Upper lobe of left lung (tissue), 6 donors: ENCODE data around the gene SHD. TPM values are rescaled to one million over a fixed set of nuclear protein-coding genes. Genes with fewer than 3 reads are reported as not detected.
"Not testable (repeated sequence)": the region's sequence is repeated elsewhere in the genome, so short reads cannot be mapped to it uniquely, and the experiment has no call there.

Experiments
- ATAC-seq, 2 donors: fragments of 200-7000 bp; cut with Tn5 transposase; one replicate each; pipeline ENCODE4 v1.9.1; 2022; ENCODE audit warnings: mild to moderate bottlenecking in 2 of 2, moderate library complexity in 2 of 2; ENCODE audit not compliant: low FRiP score in 2 of 2
- DNase-seq, 2 donors: peaks; one replicate each; pipeline ENCODE4 v3.0.0-alpha.2; 2019 to 2020
- H3K27ac ChIP-seq, 4 donors: fragments of 200-600 bp; sonication (generic); one replicate each; pipeline ENCODE4 v1.5.1; 2016 to 2019
- H3K27me3 ChIP-seq, 4 donors: fragments of 200-600 bp; sonication (generic); one replicate each; pipeline ENCODE4 v1.5.1; 2017 to 2019
- H3K36me3 ChIP-seq, 4 donors: fragments of 200-600 bp; sonication (generic); one replicate each; pipeline ENCODE4 v1.5.1; 2016 to 2019
- H3K4me1 ChIP-seq, 4 donors: fragments of 200-600 bp; sonication (generic); one replicate each; pipeline ENCODE4 v1.5.1; 2018 to 2019
- H3K4me3 ChIP-seq, 4 donors: fragments of 200-600 bp; sonication (generic); one replicate each; pipeline ENCODE4 v1.5.1; 2017 to 2019; ENCODE audit warnings: mild to moderate bottlenecking in 2 of 4, moderate library complexity in 1 of 4
- H3K9me3 ChIP-seq, 4 donors: fragments of 200-600 bp; sonication (generic); one replicate each; pipeline ENCODE4 v1.5.1; 2018 to 2019
- CTCF ChIP-seq, 6 experiments: fragments of 450-650 bp in 4 of 6; fragments of 200-600 bp in 2 of 6; sonication (generic) in 2 of 6; IDR thresholded peaks; one replicate each; pipeline ENCODE4 v1.5.1; 2016 to 2019; ENCODE audit warnings: antibody characterized with exemption in 6 of 6
- EP300 ChIP-seq, 4 donors: sonication (generic); formaldehyde crosslinking; IDR thresholded peaks; one replicate each; pipeline ENCODE4 v1.5.1; 2017; ENCODE audit warnings: antibody characterized with exemption in 4 of 4, control low read depth in 2 of 4
- POLR2A ChIP-seq, 4 donors: fragments of 450-650 bp; IDR thresholded peaks; one replicate each; pipeline ENCODE4 v1.5.1; 2016 to 2017; ENCODE audit warnings: antibody characterized with exemption in 4 of 4, mild to moderate bottlenecking in 2 of 4
- POLR2AphosphoS5 ChIP-seq, 2 donors: sonication (generic); formaldehyde crosslinking; IDR thresholded peaks; one replicate each; pipeline ENCODE4 v1.5.1; 2017; ENCODE audit warnings: antibody characterized with exemption in 2 of 2
- WGBS, 2 donors: methylation state at CpG; one replicate each; pipeline ENCODE4 v1.1.5; 2017 to 2018; 5-methylcytosine and 5-hydroxymethylcytosine counted together
- total RNA-seq, 6 donors: library from RNA; depleted of rRNA in 4 of 6; stranded (reverse); fragments of >200 nt in 4 of 6; gene quantifications; one replicate each; pipeline versions ENCODE4 v1.1.0 to v1.2.1, GENCODE V29; 2016 to 2021
- donor health status: DM: no; HTN: no; CAD: no; lungs with moderate emphysema.
- donor health status: DM: no; HTN: yes; CAD: no; lungs with severe emphysema.

The SHD gene
- total RNA-seq, 6 donors from 2014 or later, result 0.98 TPM; not detected in 5

GRCh38 chr19:4284974-4285373 lies 5.9 kb downstream of the SHD start:
- TF ChIP-seq POLR2A (IDR thresholded peaks at IDR 0.05) (no peak), POLR2AphosphoS5 (IDR thresholded peaks at IDR 0.05) (no peak), EP300 (IDR thresholded peaks at IDR 0.05) (no peak), CTCF (IDR thresholded peaks at IDR 0.05) (no peak)
- DNase-seq (no peak), ATAC-seq (no peak)

GRCh38 chr19:4286141-4286540 lies 7.1 kb downstream of the SHD start:
- H3K4me1 ChIP-seq, H3K27me3 ChIP-seq, H3K27ac ChIP-seq, H3K9me3 ChIP-seq, H3K36me3 ChIP-seq, ATAC-seq, DNase-seq, H3K4me3 ChIP-seq: not testable (repeated sequence)
- WGBS, 2 donors, result 85 to 90% methylated on average over 4 of the region's 4 CpGs

More at GRCh38 chr19:4284974-4285373, 5.9 kb downstream of the SHD start:
- no peaks in the 10 kb centered on the region for H3K36me3 ChIP-seq
- H3K27me3 ChIP-seq, result peaks cover 0 to 10% (median 5%) of the 10 kb centered on the region in 4 donors
- peaks cover 0 to 3% (median under 1%) of the 10 kb centered on the region in 4 donors for H3K4me1 ChIP-seq
- H3K27ac ChIP-seq, result no peak overlapping the region
- H3K9me3 ChIP-seq, result no peaks in the 10 kb centered on the region
- H3K4me3 ChIP-seq, result no peak overlapping the region
- 63 to 65% methylated on average over 5 to 6 of the region's 6 CpGs for WGBS, 2 donors

DNA sequence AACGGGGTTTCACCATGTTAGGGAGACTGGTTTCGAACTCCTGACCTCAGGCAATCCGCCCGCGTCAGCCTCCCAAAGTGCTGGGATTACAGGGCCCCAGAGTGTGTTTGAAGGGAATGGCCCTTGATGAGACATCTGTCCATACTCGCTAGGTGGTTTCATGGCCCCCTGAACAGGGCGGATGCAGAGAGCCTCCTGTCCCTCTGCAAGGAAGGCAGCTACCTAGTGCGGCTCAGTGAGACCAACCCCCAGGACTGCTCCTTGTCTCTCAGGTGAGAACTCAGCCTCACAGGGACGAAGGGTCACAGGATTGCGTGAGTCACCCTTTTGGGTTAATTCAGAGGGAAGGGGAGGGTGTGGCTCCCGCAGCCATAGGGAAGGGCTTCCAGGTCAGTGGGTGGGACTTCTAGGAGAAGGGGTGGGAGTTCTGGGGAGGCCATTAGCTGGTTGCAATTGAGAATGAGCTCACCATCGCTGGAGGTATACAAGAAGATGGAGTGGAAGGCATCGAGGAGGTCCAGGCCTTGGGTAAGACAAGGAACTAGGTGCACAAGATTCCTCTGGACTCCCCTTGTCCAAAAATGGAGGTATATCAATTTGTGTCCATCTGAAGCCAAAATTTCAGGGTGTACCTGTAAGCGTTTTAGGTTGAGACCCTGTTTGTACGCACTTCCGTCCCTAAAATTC lies 9.2 kb downstream of the SHD start:
- Histone ChIP-seq H3K4me1 (no peaks in the 10 kb centered on the region), H3K27me3 (no peaks in the 10 kb centered on the region), H3K4me3 (no peak overlapping the region), H3K36me3 (no peaks in the 10 kb centered on the region), H3K27ac (no peak overlapping the region), H3K9me3 (no peaks in the 10 kb centered on the region)
- TF ChIP-seq POLR2A (IDR thresholded peaks at IDR 0.05), result no peak
- TF ChIP-seq CTCF (IDR thresholded peaks at IDR 0.05), result no peak
- no peak for TF ChIP-seq POLR2AphosphoS5 (IDR thresholded peaks at IDR 0.05)
- TF ChIP-seq EP300 (IDR thresholded peaks at IDR 0.05), result no peak
- ATAC-seq, result no peak
- WGBS, 2 donors, result 76 to 77% methylated on average over 16 of the region's 16 CpGs
- DNase-seq, result no peak

DNA sequence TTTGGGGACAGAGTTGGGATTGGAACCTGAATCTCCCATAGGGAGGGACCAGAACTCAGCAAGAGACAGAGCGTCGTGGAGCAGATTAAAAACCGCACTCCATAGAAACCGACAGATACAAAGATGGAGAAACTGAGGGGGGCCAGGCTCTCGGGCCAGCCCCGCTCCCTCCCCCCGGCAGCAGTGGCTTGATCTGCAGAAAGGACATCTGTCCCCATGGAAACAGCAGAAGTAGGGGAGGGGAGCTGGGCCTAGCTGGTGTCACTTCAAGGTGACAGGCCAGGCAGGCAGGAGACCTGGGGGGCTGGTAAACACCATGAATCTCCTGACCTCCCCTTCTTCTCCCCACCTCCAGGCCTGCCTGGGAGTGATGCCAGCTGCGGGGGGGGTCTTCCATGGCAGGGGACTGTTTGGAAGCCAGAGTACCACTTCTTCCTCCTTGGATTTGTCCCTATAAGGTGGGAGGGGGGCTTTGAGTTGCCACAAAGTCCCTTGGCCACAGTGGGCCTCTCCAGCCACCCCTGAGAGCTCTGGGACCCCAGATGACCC lies 12.2 kb downstream of the SHD start:
- ATAC-seq, result no peak
- no peak for DNase-seq
- H3K4me3 ChIP-seq, result no peak overlapping the region
- 73 to 75% methylated on average over 7 to 8 of the region's 8 CpGs for WGBS, 2 donors
- TF ChIP-seq EP300 (IDR thresholded peaks at IDR 0.05), result no peak
- TF ChIP-seq CTCF (IDR thresholded peaks at IDR 0.05), result no peak
- TF ChIP-seq POLR2AphosphoS5 (IDR thresholded peaks at IDR 0.05), result no peak
- no peak for TF ChIP-seq POLR2A (IDR thresholded peaks at IDR 0.05)
- H3K27ac ChIP-seq, result no peak overlapping the region
- no peaks in the 10 kb centered on the region for H3K27me3 ChIP-seq
- no peaks in the 10 kb centered on the region for H3K36me3 ChIP-seq
- no peaks in the 10 kb centered on the region for H3K9me3 ChIP-seq
- no peaks in the 10 kb centered on the region for H3K4me1 ChIP-seq

DNA sequence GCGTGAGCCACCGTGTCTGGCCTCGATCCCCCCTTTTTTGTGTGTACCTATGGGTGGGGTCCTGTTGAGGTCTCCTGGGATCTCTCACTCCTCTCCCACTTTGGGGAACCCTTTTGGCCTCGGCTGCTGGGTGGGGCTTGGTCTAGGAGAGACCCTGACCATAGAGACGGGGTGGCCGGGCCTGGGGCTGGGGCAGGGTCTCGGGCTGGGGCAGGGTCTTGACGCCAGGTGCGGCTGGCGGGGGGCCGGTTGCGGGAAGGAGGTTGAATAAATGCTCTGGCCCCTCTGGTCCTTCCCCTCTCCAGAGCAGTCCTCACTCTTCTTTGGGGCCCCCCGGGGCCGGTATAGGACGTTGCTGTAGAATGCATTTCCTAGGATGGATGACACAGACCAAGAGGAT lies 13.4 kb downstream of the SHD start:
- no peaks in the 10 kb centered on the region for H3K27me3 ChIP-seq
- TF ChIP-seq EP300 (IDR thresholded peaks at IDR 0.05), result no peak
- no peak for TF ChIP-seq CTCF (IDR thresholded peaks at IDR 0.05)
- no peak for TF ChIP-seq POLR2A (IDR thresholded peaks at IDR 0.05)
- no peak for TF ChIP-seq POLR2AphosphoS5 (IDR thresholded peaks at IDR 0.05)
- no peak overlapping the region for H3K27ac ChIP-seq
- H3K36me3 ChIP-seq, result no peaks in the 10 kb centered on the region
- ATAC-seq, result no peak
- no peaks in the 10 kb centered on the region for H3K9me3 ChIP-seq
- 82 to 87% methylated on average over 13 to 15 of the region's 15 CpGs for WGBS, 2 donors
- no peak overlapping the region for H3K4me3 ChIP-seq
- H3K4me1 ChIP-seq, result no peaks in the 10 kb centered on the region
- DNase-seq, result peak in 1 of 2 donors; percentile 77
